NCI-H1930 (cell line): ENCODE measurements around the gene RUVBL1.
A peak's percentile ranks its signal among the peaks of the same experiment; 100 is the strongest.

ENCODE experiments used
- DNase-seq, 2 experiments: peaks; one replicate each; lab custom pipeline; 2025; lab: John Stamatoyannopoulos, UW

The RUVBL1 gene

GRCh38 chr3:128133273-128133883, 9.8 kb upstream of the RUVBL1 start:
- DNase-seq: peak in 1 of 2 experiments; percentile 43

- DNase-seq: no peak
Measured at GRCh38 chr3:128131897-128132646, 8.5 kb upstream of the RUVBL1 start.

DNA sequence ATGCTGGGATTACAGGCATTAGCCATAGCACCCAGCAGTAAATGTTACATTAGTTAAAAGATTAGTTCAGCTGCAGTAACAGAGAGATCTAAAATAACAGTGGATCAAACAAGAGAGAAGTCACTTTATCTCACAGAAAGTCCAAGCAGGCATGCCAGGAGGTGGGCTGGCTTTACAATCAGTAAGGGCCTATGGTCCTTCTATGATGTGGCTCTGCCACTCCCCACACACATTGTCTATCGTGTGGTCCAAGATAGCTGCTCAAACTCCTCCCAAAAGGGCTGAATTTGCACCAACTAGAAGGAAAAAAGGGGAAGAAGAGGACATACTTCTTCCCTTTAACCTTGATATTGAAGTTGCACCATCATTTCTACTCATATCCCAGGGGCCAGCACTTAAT, 4.6 kb upstream of the RUVBL1 start:
- no peak for DNase-seq

DNA sequence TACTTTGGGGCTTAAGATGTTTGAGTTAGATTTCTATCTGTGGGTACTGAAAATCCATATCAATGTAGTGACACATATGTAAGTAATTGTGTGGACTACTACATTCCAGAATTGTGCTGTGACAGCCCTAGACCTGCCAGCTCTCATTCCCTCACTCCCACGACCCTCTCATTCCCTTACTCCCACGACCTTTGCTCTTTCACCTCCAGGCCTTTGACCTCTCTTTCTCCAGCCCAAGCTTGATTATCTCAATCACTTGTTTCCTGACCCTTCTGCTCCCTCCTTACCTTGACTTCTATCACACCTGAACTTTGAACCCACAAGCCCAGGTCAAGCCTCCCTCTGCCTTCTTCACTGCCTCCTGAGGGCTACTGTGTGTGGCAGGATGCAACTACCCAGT, 3.6 kb upstream of the RUVBL1 start:
- DNase-seq: no peak

GRCh38 chr3:128123156-128123537, 465 bp downstream of the RUVBL1 start:
- no peak for DNase-seq

GRCh38 chr3:128122013-128122412, 1.6 kb downstream of the RUVBL1 start:
- no peak for DNase-seq

GRCh38 chr3:128113817-128114794, 9.5 kb downstream of the RUVBL1 start:
- no peak for DNase-seq

GRCh38 chr3:128112357-128112968, 11.1 kb downstream of the RUVBL1 start:
- DNase-seq: no peak

DNA sequence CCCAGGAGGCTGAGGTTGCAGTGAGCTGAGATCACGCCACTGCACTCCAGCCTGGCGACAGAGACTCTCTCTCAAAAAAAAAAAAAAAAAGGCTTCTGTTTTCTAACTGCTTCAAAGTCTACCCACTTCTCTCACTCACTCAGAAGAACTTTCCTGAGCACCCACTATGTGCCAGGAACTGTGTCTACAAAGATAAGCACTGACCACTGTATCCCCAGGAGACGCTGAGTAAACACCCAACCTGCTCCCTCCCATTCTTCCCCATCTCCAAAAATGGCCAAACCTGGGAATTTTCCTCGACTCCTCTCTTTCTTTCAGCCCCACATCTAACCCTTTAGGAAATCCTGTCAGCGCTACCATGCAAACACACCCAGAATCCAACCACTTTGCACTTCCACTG, 12.5 kb downstream of the RUVBL1 start:
- DNase-seq: no peak

GRCh38 chr3:128107834-128108233, 15.8 kb downstream of the RUVBL1 start:
- DNase-seq: no peak

- DNase-seq: no peak
Measured at GRCh38 chr3:128103136-128103676, 20.4 kb downstream of the RUVBL1 start.

DNA sequence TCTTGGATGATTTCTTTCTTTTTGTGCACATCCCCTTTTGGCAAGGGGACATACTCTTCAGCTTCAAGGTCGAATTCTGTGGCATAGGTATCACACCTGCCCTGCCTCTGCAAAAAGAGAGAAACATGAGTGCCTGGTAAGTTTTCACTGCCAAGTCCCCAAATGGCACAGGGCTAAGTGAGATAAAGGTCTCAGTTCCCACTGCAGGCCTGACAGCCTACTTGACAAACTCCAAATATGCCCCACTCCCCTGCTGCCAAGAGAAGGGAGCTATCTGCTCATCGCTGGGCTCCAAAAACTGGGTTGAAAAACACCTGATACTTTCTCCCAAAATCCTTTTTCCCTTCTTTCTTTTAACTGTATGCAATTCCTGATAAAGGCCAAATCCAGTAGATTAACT, 23.0 kb downstream of the RUVBL1 start:
- DNase-seq: no peak

DNA sequence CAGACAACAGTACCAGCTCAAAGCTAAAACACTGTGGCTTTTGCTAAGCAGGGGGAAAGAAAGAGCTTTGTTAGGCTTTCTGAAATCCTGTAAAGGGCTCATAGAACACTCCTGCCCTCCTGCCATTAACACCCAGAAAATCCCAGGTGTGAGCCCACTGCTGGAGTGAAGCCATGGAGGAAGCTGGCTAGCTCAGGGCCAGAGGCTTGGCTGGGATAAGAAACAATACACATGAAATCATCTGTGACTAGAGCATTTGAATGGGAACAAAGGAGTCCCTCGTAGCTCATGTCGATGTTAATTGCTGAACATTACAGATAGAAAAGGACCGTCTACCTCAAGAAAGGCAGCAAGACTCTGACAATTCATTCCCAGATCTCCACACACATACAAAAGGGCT, 23.5 kb downstream of the RUVBL1 start:
- no peak for DNase-seq

DNA sequence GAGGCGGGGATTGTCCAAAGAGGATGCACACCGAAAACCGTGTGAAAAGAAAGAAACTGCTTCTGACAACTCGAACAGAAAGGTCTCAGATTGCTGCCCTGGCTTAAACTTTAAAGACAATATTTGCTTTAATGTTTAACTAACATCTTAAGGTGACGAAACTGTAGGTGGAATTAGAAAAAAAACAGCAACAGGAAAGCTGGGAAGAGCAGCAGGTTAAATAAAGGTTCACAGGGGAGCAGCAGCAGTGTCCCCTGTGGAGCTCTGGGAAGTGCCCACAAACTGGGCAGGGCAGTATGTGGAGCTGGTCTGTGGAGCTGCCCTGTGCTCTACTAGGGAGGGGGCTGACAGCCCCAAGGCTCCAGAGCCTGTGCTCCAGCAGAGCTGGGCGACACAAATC, 25.4 kb downstream of the RUVBL1 start:
- no peak for DNase-seq

DNA sequence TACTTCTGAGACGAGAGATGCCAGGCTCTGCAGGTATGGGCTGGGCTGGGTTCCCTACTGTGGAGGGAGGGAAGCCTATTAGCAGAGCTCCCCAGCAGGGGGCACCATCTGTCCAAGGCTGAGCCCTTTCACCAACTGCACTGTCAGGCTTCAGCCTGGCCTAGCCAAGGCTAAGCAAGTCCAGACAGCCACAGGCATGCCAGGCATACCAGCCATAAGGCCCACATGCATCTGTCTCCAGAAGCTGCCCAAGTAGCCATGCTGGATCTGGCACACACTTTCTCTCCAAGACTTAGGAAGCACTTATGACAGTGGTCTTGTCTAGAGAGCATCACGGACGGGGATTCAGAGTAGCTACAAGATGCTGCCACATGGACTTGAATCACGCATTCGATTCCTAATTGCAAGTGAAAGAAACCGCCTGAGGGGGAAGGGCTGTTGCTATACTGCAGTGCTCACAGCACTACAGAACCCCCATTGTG, 28.3 kb downstream of the RUVBL1 start:
- DNase-seq: peak; percentile 11 to 51

DNA sequence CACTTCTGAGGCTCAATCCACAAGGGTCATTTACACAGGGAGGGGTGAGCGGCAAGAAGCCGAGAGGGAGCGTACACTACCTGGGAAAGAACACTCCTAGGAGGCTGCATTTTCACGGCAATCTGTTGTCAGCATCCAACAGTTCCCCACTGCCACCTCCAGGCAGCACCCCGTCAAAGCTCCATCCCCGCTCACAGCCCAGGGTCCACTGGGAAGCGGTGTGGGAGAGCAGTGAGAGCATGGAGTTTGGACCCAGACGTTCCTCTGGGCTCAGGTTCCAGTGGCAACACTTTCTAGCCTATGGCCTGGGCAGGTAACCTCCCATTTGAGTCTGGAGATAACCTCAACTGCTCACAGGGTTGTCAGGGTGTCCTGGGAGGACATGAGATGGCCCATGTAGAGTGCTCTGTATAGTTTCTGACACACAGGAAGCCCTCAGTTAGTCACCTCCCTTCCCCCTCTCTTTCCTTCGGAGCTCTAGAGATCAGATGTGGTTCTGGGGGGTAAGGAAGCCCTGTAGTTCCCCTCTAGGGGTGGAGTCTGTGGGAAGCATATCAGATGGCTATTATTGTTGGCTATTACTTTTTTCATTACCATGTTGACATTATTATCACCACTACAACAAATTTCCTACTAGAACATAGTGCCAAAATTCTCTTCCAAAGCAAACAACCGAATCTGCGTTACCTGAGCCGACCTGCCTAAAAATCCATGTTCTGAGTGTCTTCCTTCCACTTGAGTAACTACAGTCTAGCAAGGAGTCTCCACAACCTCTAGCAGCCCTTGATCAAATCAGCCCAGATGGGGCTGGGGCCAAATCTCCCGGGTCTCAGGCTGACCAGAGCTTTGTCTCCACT, 29.1 kb downstream of the RUVBL1 start:
- no peak for DNase-seq

DNA sequence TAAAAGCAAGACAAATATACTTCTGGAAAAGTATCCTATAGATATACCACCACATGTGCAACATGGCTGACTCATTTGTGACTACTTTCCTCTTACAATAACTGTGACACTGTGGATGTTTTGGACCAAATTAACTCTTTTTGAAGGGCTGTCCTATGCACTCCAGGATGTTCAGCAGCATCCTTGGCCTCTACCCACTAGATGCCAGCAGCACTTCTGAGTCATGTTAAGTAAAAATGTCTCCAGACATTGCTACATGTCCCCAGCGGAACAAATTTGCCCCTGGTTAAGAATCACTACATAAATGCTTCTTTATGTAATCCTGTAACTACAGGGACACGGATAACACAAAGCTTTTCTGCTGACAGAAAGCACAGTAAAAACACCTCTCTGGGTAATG, 32.0 kb downstream of the RUVBL1 start:
- no peak for DNase-seq

DNA sequence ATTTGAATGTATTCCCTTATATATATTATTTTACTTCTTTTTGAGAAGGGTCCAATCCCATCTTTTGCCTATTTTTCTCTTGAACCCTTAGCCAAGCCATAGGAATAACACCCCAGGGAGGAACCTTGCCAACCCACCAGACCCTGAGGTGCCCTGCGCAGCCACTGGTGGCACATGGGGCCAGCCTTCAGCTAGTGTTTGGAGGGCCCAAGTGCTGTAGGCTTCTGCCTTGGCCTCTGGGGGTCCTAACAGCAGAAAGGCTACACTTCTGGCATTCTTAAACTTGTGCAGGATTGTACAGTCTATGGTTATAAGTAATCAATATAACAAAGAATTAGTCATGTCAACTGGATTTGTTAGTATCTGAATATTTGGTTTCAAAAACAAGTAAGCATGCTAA, 34.5 kb downstream of the RUVBL1 start:
- DNase-seq: no peak

- no peak for DNase-seq
Measured at GRCh38 chr3:128084675-128085021, 39.0 kb downstream of the RUVBL1 start.

GRCh38 chr3:128083980-128084674, 39.5 kb downstream of the RUVBL1 start:
- DNase-seq: no peak
